ENCODE measurements around the gene DNAH6.

Gene DNAH6

GRCh38 chr2:84491256-84491655, 25.0 kb upstream of the DNAH6 start:
- no peak for ATAC-seq
- no peak for TF ChIP-seq GLIS3 (CRISPR knock-in tag; IDR thresholded peaks at IDR 0.05)
- no peak for TF ChIP-seq ZNF8 (CRISPR knock-in tag; IDR thresholded peaks at IDR 0.05)
- no peak for TF ChIP-seq CSDC2 (CRISPR knock-in tag; IDR thresholded peaks at IDR 0.05)
- no peak for TF ChIP-seq ARNTL (CRISPR knock-in tag; IDR thresholded peaks at IDR 0.05; ENCODE audit: borderline replicate concordance, low read depth)
- TF ChIP-seq BACH2 (CRISPR knock-in tag; IDR thresholded peaks at IDR 0.05; ENCODE audit: borderline replicate concordance) = no peak
- no peak for TF ChIP-seq ISL1 (CRISPR knock-in tag; IDR thresholded peaks at IDR 0.05)
- TF ChIP-seq ZFP3 (CRISPR knock-in tag; IDR thresholded peaks at IDR 0.05) = no peak
- no peak for TF ChIP-seq TSHZ2 (CRISPR knock-in tag; IDR thresholded peaks at IDR 0.05)
- TF ChIP-seq SNAI2 (CRISPR knock-in tag; IDR thresholded peaks at IDR 0.05) = no peak
- TF ChIP-seq ZC3H10 (CRISPR knock-in tag; IDR thresholded peaks at IDR 0.05) = no peak
- no peak for TF ChIP-seq TCF4 (CRISPR knock-in tag; IDR thresholded peaks at IDR 0.05; ENCODE audit: borderline replicate concordance)
- no peak for TF ChIP-seq PATZ1 (CRISPR knock-in tag; IDR thresholded peaks at IDR 0.05; ENCODE audit: borderline replicate concordance)
- TF ChIP-seq POU6F1 (CRISPR knock-in tag; IDR thresholded peaks at IDR 0.05; ENCODE audit: borderline replicate concordance, low read depth) = no peak

GRCh38 chr2:84491741-84492140, 24.6 kb upstream of the DNAH6 start:
- TF ChIP-seq POU6F1 (CRISPR knock-in tag; IDR thresholded peaks at IDR 0.05; ENCODE audit: borderline replicate concordance, low read depth) = no peak
- no peak for TF ChIP-seq ZNF70 (CRISPR knock-in tag; IDR thresholded peaks at IDR 0.05)
- TF ChIP-seq RARB (CRISPR knock-in tag; IDR thresholded peaks at IDR 0.05) = no peak
- no peak for TF ChIP-seq CSDC2 (CRISPR knock-in tag; IDR thresholded peaks at IDR 0.05)
- TF ChIP-seq TOX (CRISPR knock-in tag; IDR thresholded peaks at IDR 0.05; ENCODE audit: borderline replicate concordance) = no peak
- no peak for TF ChIP-seq TCF4 (CRISPR knock-in tag; IDR thresholded peaks at IDR 0.05; ENCODE audit: borderline replicate concordance)
- TF ChIP-seq ZNF565 (CRISPR knock-in tag; conservative IDR thresholded peaks at IDR 0.05; ENCODE audit: low read depth) = no peak
- TF ChIP-seq ZNF8 (CRISPR knock-in tag; IDR thresholded peaks at IDR 0.05) = no peak
- no peak for TF ChIP-seq ZFP30 (CRISPR knock-in tag; IDR thresholded peaks at IDR 0.05)
- no peak for TF ChIP-seq ISL1 (CRISPR knock-in tag; IDR thresholded peaks at IDR 0.05)

GRCh38 chr2:84492571-84492970, 23.7 kb upstream of the DNAH6 start:
- ATAC-seq = no peak
- TF ChIP-seq ZC3H10 (CRISPR knock-in tag; IDR thresholded peaks at IDR 0.05) = no peak
- no peak for TF ChIP-seq CREB5 (CRISPR knock-in tag; IDR thresholded peaks at IDR 0.05; ENCODE audit: low read depth)
- TF ChIP-seq PATZ1 (CRISPR knock-in tag; IDR thresholded peaks at IDR 0.05; ENCODE audit: borderline replicate concordance) = no peak
- no peak for TF ChIP-seq GLIS3 (CRISPR knock-in tag; IDR thresholded peaks at IDR 0.05)
- TF ChIP-seq TCF4 (CRISPR knock-in tag; IDR thresholded peaks at IDR 0.05; ENCODE audit: borderline replicate concordance) = no peak
- no peak for TF ChIP-seq ZNF565 (CRISPR knock-in tag; conservative IDR thresholded peaks at IDR 0.05; ENCODE audit: low read depth)
- no peak for TF ChIP-seq OSR1 (CRISPR knock-in tag; IDR thresholded peaks at IDR 0.05)
- no peak for TF ChIP-seq SNAI2 (CRISPR knock-in tag; IDR thresholded peaks at IDR 0.05)
- no peak for TF ChIP-seq TSHZ2 (CRISPR knock-in tag; IDR thresholded peaks at IDR 0.05)
- TF ChIP-seq CSDC2 (CRISPR knock-in tag; IDR thresholded peaks at IDR 0.05) = no peak
- no peak for TF ChIP-seq ESRRG (CRISPR knock-in tag; IDR thresholded peaks at IDR 0.05)
- TF ChIP-seq POU6F1 (CRISPR knock-in tag; IDR thresholded peaks at IDR 0.05; ENCODE audit: borderline replicate concordance, low read depth) = no peak

More at GRCh38 chr2:84491741-84492140, 24.6 kb upstream of the DNAH6 start:
- ATAC-seq = no peak

All from SK-N-SH treated with all-trans-retinoic acid at 6 μM for 48 hours (cell line).